ENCODE results near the gene DCAF7.

Gene DCAF7, protein sequence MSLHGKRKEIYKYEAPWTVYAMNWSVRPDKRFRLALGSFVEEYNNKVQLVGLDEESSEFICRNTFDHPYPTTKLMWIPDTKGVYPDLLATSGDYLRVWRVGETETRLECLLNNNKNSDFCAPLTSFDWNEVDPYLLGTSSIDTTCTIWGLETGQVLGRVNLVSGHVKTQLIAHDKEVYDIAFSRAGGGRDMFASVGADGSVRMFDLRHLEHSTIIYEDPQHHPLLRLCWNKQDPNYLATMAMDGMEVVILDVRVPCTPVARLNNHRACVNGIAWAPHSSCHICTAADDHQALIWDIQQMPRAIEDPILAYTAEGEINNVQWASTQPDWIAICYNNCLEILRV

DNA sequence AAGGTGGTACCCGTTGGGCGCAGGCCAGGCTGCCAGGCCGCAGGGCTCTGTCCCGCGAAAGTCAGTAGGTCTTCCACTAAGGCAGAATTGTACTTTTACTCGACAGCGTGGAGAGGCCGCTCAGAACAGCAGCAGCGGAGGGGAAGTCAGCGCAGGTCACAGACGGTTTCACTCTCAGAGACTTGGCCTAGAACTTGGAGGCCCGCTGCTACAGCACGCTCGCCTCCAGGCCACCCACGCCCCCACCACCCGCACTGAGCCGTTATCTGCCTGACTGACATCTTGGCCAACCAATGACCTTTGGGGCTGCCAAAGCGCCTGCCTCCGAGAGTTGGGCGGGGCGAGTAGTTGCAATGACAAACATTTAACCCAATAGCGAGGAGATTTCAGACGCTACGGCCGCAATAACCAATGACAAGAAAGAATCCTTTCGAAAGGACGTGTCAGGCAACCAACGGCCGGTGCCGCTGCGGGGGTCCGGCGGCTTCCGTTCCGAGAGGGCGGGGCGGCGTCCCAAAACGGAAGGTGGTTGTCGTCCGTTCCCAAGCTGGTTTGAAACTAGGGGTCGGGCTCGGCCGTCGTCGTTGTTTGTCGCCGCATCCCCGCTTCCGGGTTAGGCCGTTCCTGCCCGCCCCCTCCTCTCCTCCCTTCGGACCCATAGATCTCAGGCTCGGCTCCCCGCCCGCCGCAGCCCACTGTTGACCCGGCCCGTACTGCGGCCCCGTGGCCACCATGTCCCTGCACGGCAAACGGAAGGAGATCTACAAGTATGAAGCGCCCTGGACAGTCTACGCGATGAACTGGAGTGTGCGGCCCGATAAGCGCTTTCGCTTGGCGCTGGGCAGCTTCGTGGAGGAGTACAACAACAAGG lies at the start of gene DCAF7:
Gene DCAF7, plus strand, starts transcription at position 532 of the 871 bp plus-strand sequence. Its CDS starts 201 bp downstream, at position 733.
- peak; percentile 99 for DNase-seq (ENCODE audit: low read depth)

DNA sequence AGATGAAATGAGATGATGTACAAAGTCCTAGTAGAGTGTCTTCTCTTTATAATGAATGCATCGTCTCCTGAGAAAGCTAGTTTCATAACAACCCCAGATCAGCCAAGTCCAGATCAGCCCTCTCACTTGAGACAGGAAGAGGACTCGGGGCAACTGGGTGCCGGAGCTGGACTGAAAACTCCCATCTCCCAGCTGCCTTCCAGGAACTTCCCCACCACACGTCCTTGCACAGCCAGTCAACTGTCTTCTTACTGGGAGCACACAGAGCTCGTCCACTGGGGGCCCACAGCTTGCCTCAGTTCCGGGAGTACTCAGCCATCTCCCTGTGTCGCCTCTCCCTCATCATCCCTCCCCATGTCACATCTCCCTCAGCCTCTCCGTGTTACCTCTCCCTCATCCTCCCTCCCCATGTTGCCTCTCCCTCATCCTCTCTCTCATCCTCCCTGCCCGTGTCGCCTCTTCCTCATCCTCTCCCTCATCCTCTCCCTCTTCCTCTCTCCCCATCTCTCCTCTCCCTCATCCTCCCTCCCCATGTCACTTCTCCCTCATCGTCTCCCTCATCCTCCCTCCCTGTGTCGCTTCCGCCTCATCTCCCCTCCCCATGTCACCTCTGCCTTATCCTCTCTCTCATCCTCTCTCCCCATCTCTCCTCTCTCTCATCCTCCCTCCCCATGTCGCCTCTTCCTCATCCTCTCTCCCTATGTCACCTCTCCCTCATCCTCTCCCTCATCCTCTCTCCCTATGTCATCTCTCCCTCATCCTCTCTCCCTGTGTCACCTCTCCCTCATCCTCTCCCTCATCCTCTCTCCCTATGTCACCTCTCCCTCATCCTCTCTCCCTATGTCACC lies 49.5 kb upstream of the DCAF7 start:
- no peak for DNase-seq (ENCODE audit: low read depth)

DNA sequence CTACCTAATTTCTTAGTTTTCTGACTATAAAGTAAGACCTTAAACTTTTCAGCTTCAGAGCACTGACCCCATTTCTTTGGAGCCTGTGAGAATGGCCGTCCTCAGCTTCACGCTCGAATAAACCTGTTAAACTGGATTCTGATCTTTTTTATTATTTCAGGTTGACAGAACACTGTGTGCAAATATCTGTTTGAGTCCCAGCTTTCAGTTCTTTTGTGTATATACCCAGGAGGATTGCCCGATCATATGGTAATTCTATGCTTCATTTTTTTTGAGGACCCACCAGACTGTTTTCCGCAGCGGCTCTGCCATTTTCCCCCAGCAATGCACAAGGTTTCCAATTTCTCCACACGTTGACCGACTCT lies 47.0 kb upstream of the DCAF7 start:
- no peak for DNase-seq (ENCODE audit: low read depth)

DNA sequence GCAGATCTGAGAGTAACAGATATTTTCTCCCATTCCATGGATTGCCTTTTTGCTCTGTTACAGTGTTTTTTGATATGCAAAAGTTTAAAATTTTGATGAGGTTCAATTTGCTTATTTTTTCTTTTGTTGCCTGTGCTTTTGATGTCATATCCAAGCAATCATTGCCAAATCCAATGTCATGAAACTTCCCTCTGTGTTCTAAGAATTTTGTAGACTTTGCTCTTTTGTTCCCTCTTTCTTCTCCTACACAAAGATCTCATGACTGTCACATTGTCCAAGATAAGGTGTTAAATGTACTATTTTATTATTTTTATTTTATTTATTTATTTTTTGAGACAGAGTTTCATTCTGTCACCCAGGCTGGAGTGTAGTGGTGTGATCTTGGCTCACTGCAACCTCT lies 46.0 kb upstream of the DCAF7 start:
- no peak for DNase-seq (ENCODE audit: low read depth)

DNA sequence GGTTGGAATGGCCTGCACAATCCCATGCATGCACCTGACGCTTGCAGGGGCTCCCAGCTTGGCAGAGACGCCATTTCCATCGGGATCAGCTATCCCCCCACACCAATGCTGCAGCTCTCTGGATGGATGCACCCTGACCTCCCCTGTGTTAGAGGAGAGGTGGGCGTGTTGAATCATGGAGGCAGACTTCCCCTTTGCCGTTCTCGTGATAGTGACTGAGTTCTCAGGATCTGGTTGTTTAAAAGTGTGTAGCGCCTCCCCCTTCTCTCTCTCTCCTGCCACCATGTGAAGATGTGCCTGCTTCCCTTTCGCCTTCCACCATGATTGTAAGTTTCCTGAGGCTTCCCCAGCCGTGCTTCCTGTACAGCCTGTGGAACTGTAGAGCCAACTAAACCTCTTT lies 44.9 kb upstream of the DCAF7 start:
- DNase-seq (ENCODE audit: low read depth): no peak

DNA sequence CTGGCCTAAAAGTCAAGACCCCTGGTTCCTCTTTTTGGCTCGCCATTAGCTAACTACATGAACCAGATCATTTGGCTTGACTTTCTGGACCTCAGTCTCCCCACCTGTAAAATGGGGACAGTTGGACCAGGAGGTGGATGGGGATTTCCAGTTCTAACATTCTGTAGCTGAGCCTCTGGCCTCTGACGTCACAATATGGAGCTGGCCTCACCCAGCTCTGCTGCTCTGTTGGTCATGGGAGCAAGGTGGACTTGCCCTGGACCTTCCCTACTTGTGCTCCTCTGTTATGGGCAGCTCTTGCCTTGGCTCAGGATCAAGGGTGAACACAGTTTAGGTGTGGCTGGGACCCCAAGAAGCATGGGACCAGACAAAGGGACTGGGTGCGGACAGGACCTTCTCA lies 43.6 kb upstream of the DCAF7 start:
- DNase-seq (ENCODE audit: low read depth): no peak

DNA sequence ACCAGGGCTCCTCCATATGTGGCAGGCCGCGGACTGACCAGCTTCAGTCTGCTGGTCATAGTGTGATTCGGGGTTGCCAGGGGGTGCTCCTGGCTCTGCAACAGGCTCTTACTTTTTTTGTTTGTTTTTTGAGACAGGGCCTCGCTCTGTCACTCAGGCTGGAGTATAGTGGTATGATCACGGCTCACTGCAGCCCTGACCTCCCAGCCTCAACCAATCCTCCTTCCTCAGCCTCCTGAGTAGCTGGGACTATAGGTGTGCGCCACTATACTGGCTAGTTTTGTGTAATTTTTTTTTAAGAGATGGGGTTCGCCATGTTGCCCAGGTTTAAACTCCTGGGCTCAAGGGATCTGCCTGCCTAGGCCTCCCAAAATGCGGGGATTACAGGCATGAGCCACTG lies 38.9 kb upstream of the DCAF7 start:
- no peak for DNase-seq (ENCODE audit: low read depth)

DNA sequence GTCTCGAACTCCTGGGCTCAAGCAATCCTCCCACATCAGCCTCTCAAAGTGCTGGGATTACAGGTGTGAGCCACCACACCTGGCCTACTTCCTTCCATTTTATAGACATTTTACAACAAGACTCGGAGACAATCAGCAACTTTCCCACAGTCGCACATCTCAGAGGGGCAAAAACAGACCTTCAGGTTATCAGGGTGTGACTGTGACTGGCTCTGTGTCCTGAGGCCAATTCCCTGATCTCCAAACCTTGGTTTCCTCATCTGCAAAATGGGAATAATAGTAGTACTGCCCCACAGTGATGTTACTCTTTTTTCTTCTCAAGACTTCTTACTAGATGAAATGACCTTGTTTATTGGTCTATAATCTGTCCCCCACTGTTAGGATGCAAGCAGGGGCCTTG lies 37.9 kb upstream of the DCAF7 start:
- DNase-seq (ENCODE audit: low read depth): no peak

DNA sequence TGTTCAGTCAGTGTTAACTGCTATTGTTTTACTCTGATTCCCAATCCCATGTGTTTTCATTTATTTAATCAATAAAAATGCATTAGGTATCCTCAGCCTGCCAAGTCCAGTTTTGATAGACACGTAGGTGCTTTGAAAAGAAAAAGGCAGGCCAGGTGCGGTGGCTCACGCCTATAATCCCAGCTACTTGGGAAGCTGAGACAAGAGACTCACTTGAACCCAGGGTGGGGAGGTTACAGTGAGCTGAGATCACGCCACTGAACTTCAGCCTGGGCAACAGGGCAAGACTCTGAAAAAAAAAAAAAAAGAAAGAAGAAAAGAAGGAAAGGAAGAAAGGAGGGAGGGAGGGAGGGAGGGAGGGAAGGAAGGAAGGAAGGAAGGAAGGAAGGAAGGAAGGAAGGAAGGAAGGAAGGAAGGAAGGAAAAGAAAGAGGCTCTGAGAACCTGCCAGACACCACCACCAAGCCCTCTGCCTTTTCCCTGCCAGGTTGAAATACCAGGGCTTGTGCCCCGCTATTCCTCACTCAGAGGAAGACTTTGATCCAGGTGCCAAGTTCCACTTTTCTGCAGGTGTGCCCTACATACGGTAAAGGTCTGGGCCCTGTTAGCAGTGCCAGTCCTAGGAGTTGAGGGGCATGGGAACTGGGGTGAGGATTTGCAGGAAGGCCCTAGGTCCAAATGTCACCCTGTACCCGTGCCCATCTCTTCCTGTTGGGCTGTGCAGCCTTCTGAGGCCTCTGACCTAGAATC lies 37.2 kb upstream of the DCAF7 start:
- no peak for DNase-seq (ENCODE audit: low read depth)

DNA sequence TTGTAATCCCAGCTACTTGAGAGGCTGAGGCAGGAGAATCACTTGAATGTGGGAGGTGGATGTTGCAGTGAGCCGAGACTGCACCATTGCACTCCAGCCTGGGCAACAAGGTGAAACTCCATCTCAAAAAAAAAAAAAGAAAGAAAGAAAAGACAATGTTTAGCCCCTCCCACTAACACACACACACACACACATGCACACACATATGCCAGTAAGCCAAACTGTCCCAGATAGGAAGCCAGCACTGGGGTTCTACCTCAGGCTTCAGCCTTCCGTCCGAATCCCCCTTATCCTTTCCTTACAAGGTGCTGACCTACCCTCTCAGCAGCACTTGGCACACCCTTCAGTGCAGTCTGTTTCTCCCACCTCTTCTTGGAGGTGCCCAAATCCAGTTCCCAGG lies 35.8 kb upstream of the DCAF7 start:
- DNase-seq (ENCODE audit: low read depth): no peak

DNA sequence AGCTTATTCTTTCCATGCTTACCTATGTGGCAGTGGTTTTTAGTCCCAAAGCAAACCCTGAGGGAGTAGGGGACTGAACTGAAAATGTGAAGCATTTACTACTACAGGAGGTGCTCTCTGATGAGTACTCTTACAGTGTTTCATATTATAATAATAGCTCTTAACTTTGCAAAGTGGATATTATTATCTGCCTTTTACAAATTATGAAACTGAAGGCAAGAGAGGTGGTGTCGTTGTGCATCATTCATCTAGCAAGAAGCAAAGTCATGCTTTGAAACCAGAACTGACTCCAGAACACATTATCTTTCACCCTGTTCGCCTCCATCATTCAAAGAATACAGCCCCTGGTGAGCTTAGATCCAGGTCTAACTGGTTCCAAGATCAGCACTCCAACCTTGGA lies 35.3 kb upstream of the DCAF7 start:
- DNase-seq (ENCODE audit: low read depth): no peak

DNA sequence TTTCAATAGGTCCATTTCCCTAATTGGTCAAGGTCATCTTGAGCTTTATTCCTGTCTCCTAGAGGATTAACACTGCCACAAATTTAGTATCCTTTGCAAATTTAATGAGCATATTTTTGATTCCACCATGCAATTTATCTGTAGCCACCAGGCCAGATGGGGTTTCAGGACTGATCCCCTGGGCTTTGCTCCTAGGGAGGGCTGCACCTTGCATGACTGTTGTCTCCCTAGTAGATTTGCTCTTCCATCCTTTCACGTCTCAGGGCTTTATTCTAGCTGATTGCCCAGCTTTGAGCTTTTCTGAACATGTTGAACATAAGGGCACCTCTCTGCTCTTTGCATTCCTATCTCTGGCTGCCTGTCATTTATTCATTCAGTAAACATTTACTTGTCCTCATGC lies 34.9 kb upstream of the DCAF7 start:
- DNase-seq (ENCODE audit: low read depth): no peak

DNA sequence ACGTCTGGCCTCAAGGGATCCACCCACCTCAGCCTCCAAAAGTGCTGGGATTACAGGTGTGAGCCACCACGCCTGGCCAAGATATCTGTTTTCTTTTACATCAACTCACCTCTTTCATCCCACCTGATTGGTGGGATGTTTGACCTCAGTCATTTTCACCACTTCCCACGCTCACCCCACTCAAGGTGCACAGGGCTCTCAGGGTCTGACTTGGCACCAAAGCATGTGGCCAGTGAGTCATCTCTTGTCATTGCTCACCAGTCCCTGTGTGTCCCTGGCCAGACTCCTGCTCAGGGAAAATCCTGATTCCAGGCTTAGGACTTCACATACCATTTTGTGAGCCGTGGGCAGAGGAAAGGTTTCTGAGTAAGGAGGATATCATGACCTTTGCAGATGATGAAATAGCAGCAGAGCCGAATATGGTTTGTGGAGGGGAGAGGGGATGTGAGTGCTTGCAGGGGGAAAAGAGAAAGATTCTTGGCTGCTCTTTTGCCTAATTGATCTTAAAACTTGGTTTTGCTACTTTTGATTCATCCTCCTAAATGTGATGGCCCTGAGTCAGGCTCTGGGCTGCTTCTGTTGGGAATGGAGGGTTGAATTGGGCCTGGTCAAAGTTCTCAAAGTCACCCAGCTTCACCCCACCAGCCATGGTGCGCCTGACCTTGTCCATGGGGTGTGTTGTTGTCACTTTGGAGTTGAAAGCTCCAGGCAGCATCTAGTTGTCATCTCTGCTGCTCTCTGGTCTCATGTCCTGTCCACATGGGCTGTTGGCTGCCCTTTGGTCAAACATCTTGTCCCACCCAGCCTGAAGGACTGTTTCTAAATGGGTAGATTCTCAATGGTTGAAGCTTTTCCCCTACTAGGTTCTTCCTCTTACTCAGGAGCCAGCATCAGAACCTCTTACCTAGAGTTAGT lies 33.1 kb upstream of the DCAF7 start:
- peak; percentile 47 for DNase-seq (ENCODE audit: low read depth)

DNA sequence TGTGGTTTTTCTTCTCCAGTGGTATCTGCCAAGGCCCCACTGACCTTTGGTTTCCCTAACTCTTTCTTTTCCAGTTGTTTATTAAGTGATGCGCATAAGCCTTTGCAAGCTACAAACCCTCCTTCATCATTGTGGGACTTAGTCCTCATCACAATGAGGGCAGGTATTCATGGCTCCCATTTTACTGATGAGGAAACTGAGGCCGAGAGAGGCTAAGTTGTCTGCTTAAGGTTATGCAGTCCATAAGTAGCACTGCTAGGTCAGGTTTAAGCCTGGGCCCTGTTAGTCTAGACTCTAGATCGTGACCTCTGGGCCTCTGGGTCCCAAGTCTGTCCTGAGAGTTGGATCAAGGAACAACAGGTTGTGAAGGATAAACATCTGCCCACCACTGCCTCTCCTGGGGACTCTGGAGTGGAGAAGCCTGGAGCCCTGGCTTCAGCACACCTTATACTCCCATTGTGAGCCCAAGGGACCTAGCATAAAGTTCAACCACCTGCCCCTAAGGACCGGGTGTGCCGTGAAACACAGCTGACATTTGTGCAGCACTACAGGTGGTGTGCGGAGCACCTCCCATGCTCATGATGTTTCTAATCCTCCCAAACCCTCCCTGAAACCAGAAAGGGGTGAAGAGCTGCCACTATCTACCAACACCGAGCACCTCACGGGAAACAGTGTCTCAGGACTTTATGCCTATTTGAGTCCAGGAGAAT lies 32.3 kb upstream of the DCAF7 start:
- DNase-seq (ENCODE audit: low read depth): no peak

DNA sequence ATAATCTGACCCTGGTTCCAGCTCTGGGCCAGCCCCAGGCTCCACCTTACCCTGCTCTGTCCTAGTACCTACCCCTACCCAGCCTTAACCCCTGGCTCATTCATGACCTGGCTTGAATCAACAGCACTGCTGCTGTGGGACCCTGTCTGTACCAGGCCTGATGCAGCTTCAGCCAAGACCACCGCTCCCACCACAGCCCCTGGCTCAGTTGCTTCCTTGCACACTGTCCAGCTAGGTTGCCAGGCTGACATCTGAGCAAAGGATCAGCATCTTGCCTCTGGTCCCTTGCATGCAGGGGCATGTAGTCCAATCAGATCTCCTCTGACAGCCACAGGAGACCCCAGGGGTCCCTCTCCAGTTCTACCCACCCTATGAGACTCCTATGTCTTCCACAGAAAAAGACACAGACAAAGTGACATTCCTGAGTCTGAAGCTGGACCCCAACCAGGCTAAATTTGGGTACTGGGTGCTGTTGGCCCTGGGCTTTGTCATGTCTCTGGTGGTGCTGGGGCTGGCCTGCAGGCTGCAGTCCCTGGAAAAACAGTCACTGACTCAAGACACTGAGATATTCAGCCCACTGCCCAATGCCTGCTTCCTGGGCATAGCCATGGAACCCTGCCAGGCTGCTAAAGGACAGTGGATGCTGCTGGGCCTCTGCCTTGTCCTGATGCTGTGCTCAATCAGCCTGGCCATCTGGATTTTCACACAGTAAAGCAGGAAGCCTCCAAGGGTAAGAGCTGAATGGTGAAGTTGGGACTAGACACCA lies 31.0 kb upstream of the DCAF7 start:
- no peak for DNase-seq (ENCODE audit: low read depth)

DNA sequence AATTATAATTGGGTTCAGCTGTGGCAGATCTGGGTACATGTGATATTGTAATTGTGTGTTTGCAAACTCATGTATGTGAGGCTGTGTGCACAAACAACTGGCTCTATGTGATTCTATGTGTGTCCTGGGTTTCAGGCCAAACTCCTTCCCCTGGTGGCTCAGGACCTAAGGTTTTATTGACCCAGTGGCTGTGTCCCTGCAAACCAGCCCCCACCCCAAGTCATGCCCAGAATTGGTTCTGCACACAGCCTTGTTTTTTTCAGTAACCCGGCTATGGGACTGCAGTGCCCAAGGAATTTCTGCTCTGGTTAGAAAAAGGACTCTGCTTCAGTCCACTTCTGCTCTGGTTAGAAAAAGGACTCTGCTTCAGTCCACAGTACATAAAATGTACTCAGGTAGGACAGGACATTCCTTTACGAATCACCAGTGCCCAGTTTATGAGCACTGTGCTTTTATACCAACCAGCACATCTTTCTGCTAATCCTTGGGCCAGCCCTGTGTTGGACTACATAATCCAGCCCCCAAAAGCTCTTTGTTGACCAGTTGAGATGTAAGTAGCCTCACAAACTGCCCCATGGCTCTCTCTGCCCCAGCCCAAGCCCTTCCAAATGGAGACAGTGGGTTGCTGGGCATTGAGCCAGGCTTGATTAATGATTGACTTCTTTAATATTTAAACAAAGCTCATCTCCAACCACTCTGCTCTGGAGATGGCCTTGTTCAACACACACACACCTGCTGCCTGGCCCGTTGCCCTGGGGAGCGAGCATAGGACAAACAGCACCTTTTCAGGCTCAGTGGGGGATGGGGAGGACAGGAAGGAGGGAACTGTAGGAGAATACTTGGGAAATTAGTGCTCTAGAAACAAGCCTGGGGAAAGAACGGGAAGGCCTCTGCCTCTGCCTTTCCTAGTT lies 30.1 kb upstream of the DCAF7 start:
- DNase-seq (ENCODE audit: low read depth): no peak

DNA sequence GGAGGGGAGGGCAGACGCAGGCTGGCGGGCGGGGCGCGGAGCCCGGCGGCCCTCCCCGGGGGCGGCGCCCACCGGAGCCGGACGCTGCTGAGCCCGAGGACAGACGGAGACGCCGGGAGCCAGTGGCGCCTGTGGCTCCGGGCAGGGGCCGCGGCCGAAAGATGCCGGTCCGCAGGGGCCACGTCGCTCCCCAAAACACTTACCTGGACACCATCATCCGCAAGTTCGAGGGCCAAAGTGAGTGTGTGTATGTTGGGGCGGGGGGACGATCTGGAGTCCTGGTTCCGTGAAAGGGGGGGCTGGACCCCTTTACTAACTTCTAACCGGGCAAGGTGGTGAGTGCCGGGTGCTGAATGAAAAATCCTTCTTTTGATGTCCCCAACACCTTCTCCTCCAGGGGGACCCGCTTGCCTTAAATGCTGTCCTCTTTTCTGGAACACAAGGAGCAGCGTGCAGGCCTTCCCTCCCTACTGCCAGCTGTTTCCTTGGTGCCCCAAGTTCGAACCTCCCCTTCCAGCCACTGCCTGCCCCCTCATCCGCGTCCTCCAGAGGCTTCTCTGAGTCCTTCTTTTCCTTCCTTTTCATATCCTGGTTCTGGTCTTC lies 26.9 kb upstream of the DCAF7 start, which contains the start of gene KCNH6:
Gene KCNH6, plus strand, starts transcription at position 106 of the 603 bp plus-strand sequence. Its CDS starts 56 bp downstream, at position 162.
- DNase-seq (ENCODE audit: low read depth): no peak

DNA sequence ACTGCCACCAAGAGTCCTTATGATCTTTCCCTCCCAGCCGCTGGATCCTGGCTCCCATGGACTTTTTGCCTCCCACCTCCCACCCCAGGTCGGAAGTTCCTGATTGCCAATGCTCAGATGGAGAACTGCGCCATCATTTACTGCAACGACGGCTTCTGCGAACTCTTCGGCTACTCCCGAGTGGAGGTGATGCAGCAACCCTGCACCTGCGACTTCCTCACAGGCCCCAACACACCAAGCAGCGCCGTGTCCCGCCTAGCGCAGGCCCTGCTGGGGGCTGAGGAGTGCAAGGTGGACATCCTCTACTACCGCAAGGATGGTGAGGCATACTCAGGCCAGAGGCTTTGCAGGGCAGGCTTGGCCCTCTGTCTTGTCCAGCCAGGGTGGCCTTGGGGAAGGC lies 26.2 kb upstream of the DCAF7 start:
- no peak for DNase-seq (ENCODE audit: low read depth)

Measured in HS-5 (cell line).